Measurements from ENCODE around the gene CFB.

DNA sequence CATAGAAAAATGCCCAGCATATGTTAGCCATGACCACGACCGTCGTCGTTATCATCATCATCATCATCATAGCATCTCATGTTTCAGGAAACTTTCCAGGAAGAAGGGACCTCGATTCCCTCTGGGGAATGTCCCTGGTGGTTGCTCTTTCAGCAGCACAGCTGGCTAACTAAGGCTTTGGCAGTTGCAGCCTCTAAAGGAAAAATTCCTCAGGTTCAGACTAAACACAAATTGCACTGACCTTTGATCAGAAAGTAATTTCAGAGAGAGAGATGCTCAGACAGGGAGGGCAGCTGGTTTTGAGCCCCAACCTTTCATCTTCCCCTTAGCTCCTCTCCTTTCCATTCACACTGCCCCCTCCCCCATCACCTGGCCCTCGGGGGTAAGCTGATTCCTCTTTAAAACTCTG, 5.6 kb upstream of the CFB start:
- TF ChIP-seq, protein P1, sequence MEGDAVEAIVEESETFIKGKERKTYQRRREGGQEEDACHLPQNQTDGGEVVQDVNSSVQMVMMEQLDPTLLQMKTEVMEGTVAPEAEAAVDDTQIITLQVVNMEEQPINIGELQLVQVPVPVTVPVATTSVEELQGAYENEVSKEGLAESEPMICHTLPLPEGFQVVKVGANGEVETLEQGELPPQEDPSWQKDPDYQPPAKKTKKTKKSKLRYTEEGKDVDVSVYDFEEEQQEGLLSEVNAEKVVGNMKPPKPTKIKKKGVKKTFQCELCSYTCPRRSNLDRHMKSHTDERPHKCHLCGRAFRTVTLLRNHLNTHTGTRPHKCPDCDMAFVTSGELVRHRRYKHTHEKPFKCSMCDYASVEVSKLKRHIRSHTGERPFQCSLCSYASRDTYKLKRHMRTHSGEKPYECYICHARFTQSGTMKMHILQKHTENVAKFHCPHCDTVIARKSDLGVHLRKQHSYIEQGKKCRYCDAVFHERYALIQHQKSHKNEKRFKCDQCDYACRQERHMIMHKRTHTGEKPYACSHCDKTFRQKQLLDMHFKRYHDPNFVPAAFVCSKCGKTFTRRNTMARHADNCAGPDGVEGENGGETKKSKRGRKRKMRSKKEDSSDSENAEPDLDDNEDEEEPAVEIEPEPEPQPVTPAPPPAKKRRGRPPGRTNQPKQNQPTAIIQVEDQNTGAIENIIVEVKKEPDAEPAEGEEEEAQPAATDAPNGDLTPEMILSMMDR (IDR thresholded peaks at IDR 0.05): no peak
- no peak for TF ChIP-seq POLR2A (IDR thresholded peaks at IDR 0.05)
